ENCODE measurements around the gene KCTD8. TPM values are rescaled to one million over a fixed set of nuclear protein-coding genes. Genes with fewer than 3 reads are reported as not detected.

Gene KCTD8
- total RNA-seq, 1 donor from 2014 or later: 0.68 TPM

- H3K4me3 Mint-ChIP-seq (ENCODE audit: unreplicated experiment): no peak overlapping the region
- no peak for TF ChIP-seq EZH2 (IDR thresholded peaks at IDR 0.05; ENCODE audit: insufficient read depth, low read length)
- no peak for TF ChIP-seq CTCF (IDR thresholded peaks at IDR 0.05; ENCODE audit: insufficient read depth, low read depth, low read length)
- FAIRE-seq: no peak
- Histone ChIP-seq H3K36me3 (ENCODE audit: insufficient read depth, low read length) (no peaks in the 10 kb centered on the region), H3K4me2 (ENCODE audit: low read length) (no peak overlapping the region), H3K4me1 (ENCODE audit: insufficient read depth, low read length) (peaks cover 15% of the 10 kb centered on the region), H2AFZ (ENCODE audit: low read depth, low read length) (no peak overlapping the region), H3K79me2 (ENCODE audit: insufficient read depth, low read length) (no peaks in the 10 kb centered on the region), H3K27me3 (ENCODE audit: insufficient read depth, low read length) (no peaks in the 10 kb centered on the region), H3K9me3 (ENCODE audit: insufficient read depth, low read depth, low read length) (no peaks in the 10 kb centered on the region), H4K20me1 (ENCODE audit: insufficient read depth, low read length) (no peaks in the 10 kb centered on the region), H3K4me3 (ENCODE audit: insufficient read depth, low read depth, low read length) (no peak overlapping the region), H3K27ac (ENCODE audit: low read depth, low read length) (no peak overlapping the region), H3K9ac (ENCODE audit: low read length) (no peak overlapping the region)
- H3K27me3 Mint-ChIP-seq (ENCODE audit: low read depth, unreplicated experiment): no peaks in the 10 kb centered on the region
- H3K9me3 Mint-ChIP-seq (ENCODE audit: unreplicated experiment): no peaks in the 10 kb centered on the region
- H3K4me1 Mint-ChIP-seq (ENCODE audit: low read depth, unreplicated experiment): peaks cover 16% of the 10 kb centered on the region
- no peak for DNase-seq (ENCODE audit: low read depth)
- no peak overlapping the region for H3K27ac Mint-ChIP-seq (ENCODE audit: unreplicated experiment)
- H3K36me3 Mint-ChIP-seq (ENCODE audit: low read depth, unreplicated experiment): no peaks in the 10 kb centered on the region
These were observed 302.1 kb downstream of the KCTD8 start for GRCh38 chr4:44146516-44146915.

- no peaks in the 10 kb centered on the region for H3K79me2 ChIP-seq (ENCODE audit: insufficient read depth, low read length)
- Mint-ChIP-seq H3K9me3 (ENCODE audit: unreplicated experiment) (no peaks in the 10 kb centered on the region), H3K4me3 (ENCODE audit: unreplicated experiment) (no peak overlapping the region), H3K27me3 (ENCODE audit: low read depth, unreplicated experiment) (no peaks in the 10 kb centered on the region), H3K36me3 (ENCODE audit: low read depth, unreplicated experiment) (no peaks in the 10 kb centered on the region), H3K4me1 (ENCODE audit: low read depth, unreplicated experiment) (peaks cover 16% of the 10 kb centered on the region), H3K27ac (ENCODE audit: unreplicated experiment) (no peak overlapping the region)
- H3K4me2 ChIP-seq (ENCODE audit: low read length): no peak overlapping the region
- DNase-seq (ENCODE audit: low read depth) (peak; percentile 36), FAIRE-seq (no peak)
- no peak overlapping the region for H3K27ac ChIP-seq (ENCODE audit: low read depth, low read length)
- H3K4me1 ChIP-seq (ENCODE audit: insufficient read depth, low read length): peaks cover 13% of the 10 kb centered on the region
- no peak overlapping the region for H2AFZ ChIP-seq (ENCODE audit: low read depth, low read length)
- H4K20me1 ChIP-seq (ENCODE audit: insufficient read depth, low read length): no peaks in the 10 kb centered on the region
- no peaks in the 10 kb centered on the region for H3K27me3 ChIP-seq (ENCODE audit: insufficient read depth, low read length)
- no peak overlapping the region for H3K4me3 ChIP-seq (ENCODE audit: insufficient read depth, low read depth, low read length)
- no peak overlapping the region for H3K9ac ChIP-seq (ENCODE audit: low read length)
- H3K36me3 ChIP-seq (ENCODE audit: insufficient read depth, low read length): no peaks in the 10 kb centered on the region
- H3K9me3 ChIP-seq (ENCODE audit: insufficient read depth, low read depth, low read length): no peaks in the 10 kb centered on the region
- TF ChIP-seq EZH2 (IDR thresholded peaks at IDR 0.05; ENCODE audit: insufficient read depth, low read length) (no peak), CTCF (IDR thresholded peaks at IDR 0.05; ENCODE audit: insufficient read depth, low read depth, low read length) (no peak)
These were observed 302.7 kb downstream of the KCTD8 start for GRCh38 chr4:44145868-44146267.

- H3K4me1 Mint-ChIP-seq (ENCODE audit: low read depth, unreplicated experiment): no peaks in the 10 kb centered on the region
These were observed 316.1 kb downstream of the KCTD8 start for GRCh38 chr4:44132526-44132925.

More at GRCh38 chr4:44132526-44132925, 316.1 kb downstream of the KCTD8 start:
- Histone ChIP-seq H3K27me3 (ENCODE audit: insufficient read depth, low read length) (no peaks in the 10 kb centered on the region), H3K9ac (ENCODE audit: low read length) (no peak overlapping the region), H3K4me2 (ENCODE audit: low read length) (no peak overlapping the region), H3K9me3 (ENCODE audit: insufficient read depth, low read depth, low read length) (no peaks in the 10 kb centered on the region), H3K79me2 (ENCODE audit: insufficient read depth, low read length) (no peaks in the 10 kb centered on the region), H3K4me3 (ENCODE audit: insufficient read depth, low read depth, low read length) (no peak overlapping the region), H3K27ac (ENCODE audit: low read depth, low read length) (no peak overlapping the region), H4K20me1 (ENCODE audit: insufficient read depth, low read length) (no peaks in the 10 kb centered on the region), H3K4me1 (ENCODE audit: insufficient read depth, low read length) (no peaks in the 10 kb centered on the region), H3K36me3 (ENCODE audit: insufficient read depth, low read length) (no peaks in the 10 kb centered on the region), H2AFZ (ENCODE audit: low read depth, low read length) (no peak overlapping the region)
- Mint-ChIP-seq H3K27me3 (ENCODE audit: low read depth, unreplicated experiment) (no peaks in the 10 kb centered on the region), H3K4me3 (ENCODE audit: unreplicated experiment) (no peak overlapping the region), H3K27ac (ENCODE audit: unreplicated experiment) (no peak overlapping the region), H3K36me3 (ENCODE audit: low read depth, unreplicated experiment) (no peaks in the 10 kb centered on the region), H3K9me3 (ENCODE audit: unreplicated experiment) (no peaks in the 10 kb centered on the region)
- FAIRE-seq (no peak), DNase-seq (ENCODE audit: low read depth) (no peak)
- TF ChIP-seq CTCF (IDR thresholded peaks at IDR 0.05; ENCODE audit: insufficient read depth, low read depth, low read length): no peak
- TF ChIP-seq EZH2 (IDR thresholded peaks at IDR 0.05; ENCODE audit: insufficient read depth, low read length): no peak

Other genes with a start within 250 kb of the KCTD8 start
- 0.30 and 0.31 TPM in 2 replicates for gene YIPF7, start 202.8 kb upstream of the KCTD8 start, total RNA-seq
- gene GUF1, start 229.6 kb upstream of the KCTD8 start, total RNA-seq: 24.7 and 25.3 TPM in 2 replicates